Measurements from ENCODE around the gene PEX16.
A peak's percentile ranks its signal among the peaks of the same experiment; 100 is the strongest.

The PEX16 gene

DNA sequence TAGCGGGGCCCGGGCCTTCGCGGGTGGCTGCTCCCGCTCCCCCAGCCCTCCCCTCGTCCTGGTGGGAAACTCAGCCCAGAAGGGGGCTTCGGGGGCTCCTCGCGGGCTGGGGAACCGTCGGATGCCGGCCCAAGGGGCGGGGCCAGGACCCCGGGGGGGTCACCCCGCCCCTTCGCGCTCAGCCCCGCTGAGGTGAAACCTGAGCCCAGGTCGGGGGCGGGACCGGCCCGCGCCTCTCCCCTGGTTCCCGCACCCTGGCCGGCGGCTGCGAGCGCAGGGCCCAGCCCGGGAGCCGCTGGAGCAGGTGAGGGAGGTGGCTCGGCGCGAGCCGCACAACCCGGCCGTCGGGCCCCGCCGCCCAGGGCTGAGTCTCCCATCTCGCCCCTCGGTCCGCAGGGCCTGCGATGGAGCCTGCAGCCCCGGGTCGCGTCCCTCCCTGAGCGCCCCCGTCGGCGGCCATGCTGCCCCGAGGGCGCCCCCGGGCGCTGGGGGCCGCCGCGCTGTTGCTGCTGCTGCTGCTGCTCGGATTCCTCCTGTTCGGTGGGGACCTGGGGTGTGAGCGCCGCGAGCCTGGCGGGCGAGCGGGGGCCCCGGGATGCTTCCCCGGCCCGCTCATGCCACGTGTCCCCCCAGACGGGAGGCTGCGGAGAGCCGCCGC lies 4.9 kb upstream of the PEX16 start, which contains the start of gene LARGE2:
LARGE2 (plus strand) TSS at position 232 of the 658 bp plus-strand sequence; CDS start at position 459, 227 bp downstream.
- H3F3A ChIP-seq (ENCODE audit: control insufficient read depth, insufficient read depth), result peaks cover 24% of the 10 kb centered on the region
- H3K4me1 ChIP-seq (ENCODE audit: control insufficient read depth, low read length), result peaks cover 79% of the 10 kb centered on the region
- TF ChIP-seq, protein P1, sequence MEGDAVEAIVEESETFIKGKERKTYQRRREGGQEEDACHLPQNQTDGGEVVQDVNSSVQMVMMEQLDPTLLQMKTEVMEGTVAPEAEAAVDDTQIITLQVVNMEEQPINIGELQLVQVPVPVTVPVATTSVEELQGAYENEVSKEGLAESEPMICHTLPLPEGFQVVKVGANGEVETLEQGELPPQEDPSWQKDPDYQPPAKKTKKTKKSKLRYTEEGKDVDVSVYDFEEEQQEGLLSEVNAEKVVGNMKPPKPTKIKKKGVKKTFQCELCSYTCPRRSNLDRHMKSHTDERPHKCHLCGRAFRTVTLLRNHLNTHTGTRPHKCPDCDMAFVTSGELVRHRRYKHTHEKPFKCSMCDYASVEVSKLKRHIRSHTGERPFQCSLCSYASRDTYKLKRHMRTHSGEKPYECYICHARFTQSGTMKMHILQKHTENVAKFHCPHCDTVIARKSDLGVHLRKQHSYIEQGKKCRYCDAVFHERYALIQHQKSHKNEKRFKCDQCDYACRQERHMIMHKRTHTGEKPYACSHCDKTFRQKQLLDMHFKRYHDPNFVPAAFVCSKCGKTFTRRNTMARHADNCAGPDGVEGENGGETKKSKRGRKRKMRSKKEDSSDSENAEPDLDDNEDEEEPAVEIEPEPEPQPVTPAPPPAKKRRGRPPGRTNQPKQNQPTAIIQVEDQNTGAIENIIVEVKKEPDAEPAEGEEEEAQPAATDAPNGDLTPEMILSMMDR (IDR thresholded peaks at IDR 0.05; ENCODE audit: low read depth, low read length, poor library complexity, severe bottlenecking), result no peak
- no peak for TF ChIP-seq EZH2phosphoT487 (IDR thresholded peaks at IDR 0.05; ENCODE audit: borderline replicate concordance, low read length)
- H3K4me3 ChIP-seq (ENCODE audit: low read length), result peak within 1 kb of the TSS; percentile 90
- H3K36me3 ChIP-seq (ENCODE audit: control insufficient read depth, low read length), result peaks cover 29% of the 10 kb centered on the region
- H4K20me1 ChIP-seq (ENCODE audit: control insufficient read depth, insufficient read depth, low read depth, low read length), result 0 out of 2 replicates have a peak, but pooled peaks cover 3% of the 10 kb centered on the region
- peak within 1 kb of the TSS; percentile 95 for H3K4me2 ChIP-seq (ENCODE audit: low read length)
- H3K79me2 ChIP-seq (ENCODE audit: control insufficient read depth, low read length), result peaks cover 34% of the 10 kb centered on the region
- peak within 1 kb of the TSS; percentile 66 for H3K27ac ChIP-seq (ENCODE audit: low read depth, low read length)
- no peaks in the 10 kb centered on the region for H3K9me3 ChIP-seq (ENCODE audit: control insufficient read depth, insufficient read depth, low read length)
- peaks cover 6% of the 10 kb centered on the region for H3K27me3 ChIP-seq (ENCODE audit: control insufficient read depth, low read length)
- H3K9me2 ChIP-seq (replicated peaks; ENCODE audit: control insufficient read depth, low read length), result no peaks in the 10 kb centered on the region

DNA sequence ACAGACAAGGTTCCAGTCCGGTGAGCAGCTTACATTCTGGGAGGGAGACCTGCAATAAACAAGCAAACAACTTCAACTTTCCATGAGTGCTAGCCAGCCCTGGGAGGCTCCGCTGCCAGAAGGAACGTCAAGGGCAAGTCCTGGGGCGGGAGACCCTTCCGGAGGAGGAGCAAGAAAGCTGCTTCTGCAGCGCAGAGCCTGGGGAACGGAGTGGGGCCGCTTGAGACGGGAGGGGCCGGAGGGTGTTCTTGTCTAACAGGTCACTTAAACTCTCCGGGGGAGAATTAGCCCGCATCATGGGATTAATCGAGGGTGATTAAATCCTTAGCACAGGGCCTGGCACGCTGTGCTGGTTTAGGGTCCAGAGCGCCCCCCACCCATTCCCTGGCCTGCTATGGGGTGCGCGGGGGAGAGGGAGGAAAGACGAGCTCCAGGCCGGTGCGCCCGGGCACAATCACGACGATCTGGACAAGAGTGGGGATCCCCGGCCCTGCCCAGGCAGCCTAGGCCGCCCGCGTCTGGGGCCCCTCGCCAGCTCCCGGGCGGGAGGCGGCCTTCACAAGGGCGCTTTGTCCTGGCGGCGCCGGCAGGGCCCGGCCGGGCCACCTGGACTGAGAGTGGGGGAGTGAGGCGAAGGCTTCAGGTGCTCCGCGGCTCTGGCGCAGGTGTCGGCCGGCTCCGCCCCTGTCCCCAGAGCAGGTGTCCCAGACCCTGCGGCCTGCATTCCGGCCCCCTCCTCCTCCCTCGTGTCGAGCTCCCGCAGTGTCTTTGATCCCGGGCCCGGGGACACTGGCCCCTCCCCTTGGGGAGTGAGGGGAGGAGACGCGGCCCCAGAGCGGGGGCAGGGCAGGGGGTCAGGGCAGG lies 4.1 kb upstream of the PEX16 start:
- Histone ChIP-seq H3K4me1 (ENCODE audit: control insufficient read depth, low read length) (peaks cover 75% of the 10 kb centered on the region), H3K9me2 (replicated peaks; ENCODE audit: control insufficient read depth, low read length) (no peaks in the 10 kb centered on the region), H4K20me1 (ENCODE audit: control insufficient read depth, insufficient read depth, low read depth, low read length) (peaks cover 8% of the 10 kb centered on the region; the same call in 1 of the 2 replicates), H3K36me3 (ENCODE audit: control insufficient read depth, low read length) (peaks cover 28% of the 10 kb centered on the region), H3K27me3 (ENCODE audit: control insufficient read depth, low read length) (peaks cover 6% of the 10 kb centered on the region), H3K79me2 (ENCODE audit: control insufficient read depth, low read length) (peaks cover 34% of the 10 kb centered on the region), H3K9me3 (ENCODE audit: control insufficient read depth, insufficient read depth, low read length) (no peaks in the 10 kb centered on the region), H3F3A (ENCODE audit: control insufficient read depth, insufficient read depth) (peaks cover 27% of the 10 kb centered on the region), H3K4me2 (ENCODE audit: low read length) (peak overlapping the region; percentile 95), H3K4me3 (ENCODE audit: low read length) (peak overlapping the region; percentile 90), H3K27ac (ENCODE audit: low read depth, low read length) (peak overlapping the region; percentile 66)
- TF ChIP-seq EZH2phosphoT487 (IDR thresholded peaks at IDR 0.05; ENCODE audit: borderline replicate concordance, low read length), result no peak
- TF ChIP-seq, protein P1 (IDR thresholded peaks at IDR 0.05; ENCODE audit: low read depth, low read length, poor library complexity, severe bottlenecking), result no peak

DNA sequence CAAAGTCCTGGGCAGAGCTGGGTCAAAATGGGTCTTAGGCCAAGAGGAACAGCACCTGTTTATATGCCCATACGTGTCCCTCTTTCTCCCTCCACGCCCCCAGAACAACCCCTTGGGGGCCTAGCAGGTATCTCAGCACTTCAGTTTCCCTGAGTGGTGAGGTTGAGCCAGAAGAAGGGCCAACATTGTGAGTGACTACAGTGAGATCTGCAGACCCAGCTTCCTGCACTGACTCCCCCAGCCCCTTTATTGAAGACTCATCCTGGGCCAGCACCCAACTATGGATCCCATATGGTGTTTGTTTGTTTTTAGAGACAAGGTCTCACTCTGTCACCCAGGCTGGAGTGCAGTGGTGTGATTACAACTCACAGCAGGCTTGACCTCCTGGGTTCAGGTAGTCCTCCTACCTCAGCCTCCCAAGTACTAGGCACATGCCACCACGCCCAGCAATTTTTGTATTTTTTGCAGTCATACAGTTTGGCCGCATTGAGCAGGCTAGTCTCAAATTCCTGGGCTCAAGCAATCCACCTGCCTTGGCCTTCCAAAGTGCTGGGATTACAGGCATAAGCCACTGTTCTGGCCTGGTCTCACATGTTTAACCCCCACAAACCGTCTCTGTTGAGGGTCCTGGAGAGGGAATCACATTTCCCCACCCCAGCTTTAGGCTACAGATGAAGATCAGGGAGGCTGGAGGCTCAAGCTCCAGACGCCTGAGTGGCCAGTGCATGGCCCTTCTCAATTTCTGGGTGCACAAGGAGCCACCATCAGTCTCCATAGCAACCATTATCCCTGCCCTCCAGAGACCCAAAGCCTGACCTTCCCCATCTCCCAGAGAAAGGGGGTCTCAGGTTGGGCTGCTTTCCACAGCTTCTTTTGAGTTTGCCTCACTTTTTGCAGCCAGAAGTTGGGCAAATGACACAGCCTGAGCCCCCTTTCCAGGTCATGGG lies 3.1 kb upstream of the PEX16 start:
- Histone ChIP-seq H3K27me3 (ENCODE audit: control insufficient read depth, low read length) (peaks cover 6% of the 10 kb centered on the region), H3K9me3 (ENCODE audit: control insufficient read depth, insufficient read depth, low read length) (no peaks in the 10 kb centered on the region), H3K27ac (ENCODE audit: low read depth, low read length) (no peak overlapping the region; the same call in 1 of the 2 replicates), H3K4me3 (ENCODE audit: low read length) (peak overlapping the region; percentile 90; the same call in 1 of the 2 replicates), H3K4me2 (ENCODE audit: low read length) (peak overlapping the region; percentile 95), H3K79me2 (ENCODE audit: control insufficient read depth, low read length) (peaks cover 41% of the 10 kb centered on the region), H3K36me3 (ENCODE audit: control insufficient read depth, low read length) (peaks cover 26% of the 10 kb centered on the region), H3K9me2 (replicated peaks; ENCODE audit: control insufficient read depth, low read length) (no peaks in the 10 kb centered on the region), H3K4me1 (ENCODE audit: control insufficient read depth, low read length) (peaks cover 79% of the 10 kb centered on the region), H4K20me1 (ENCODE audit: control insufficient read depth, insufficient read depth, low read depth, low read length) (peaks cover 15% of the 10 kb centered on the region; the same call in 1 of the 2 replicates), H3F3A (ENCODE audit: control insufficient read depth, insufficient read depth) (peaks cover 27% of the 10 kb centered on the region)
- no peak for TF ChIP-seq EZH2phosphoT487 (IDR thresholded peaks at IDR 0.05; ENCODE audit: borderline replicate concordance, low read length)
- TF ChIP-seq, protein P1 (IDR thresholded peaks at IDR 0.05; ENCODE audit: low read depth, low read length, poor library complexity, severe bottlenecking), result no peak
